Colonic mucosa (tissue), 4 donors: ENCODE results near the gene SLC51B. TPM values are rescaled to one million over a fixed set of nuclear protein-coding genes. Genes with fewer than 3 reads are reported as not detected.
"Not testable (repeated sequence)": the region's sequence is repeated elsewhere in the genome, so short reads cannot be mapped to it uniquely, and the experiment has no call there.

Experiments used
- DNase-seq: peaks from one replicate; pipeline ENCODE4 v3.0.0-alpha.2; 2020
- H3K27ac ChIP-seq: fragments of 200-600 bp; one replicate; pipeline ENCODE4 v1.8.0; 2021
- H3K27me3 ChIP-seq: fragments of 200-600 bp; one replicate; pipeline ENCODE4 v1.8.0; 2021
- H3K36me3 ChIP-seq: fragments of 200-600 bp; one replicate; pipeline ENCODE4 v1.8.0; 2021
- H3K4me1 ChIP-seq: fragments of 200-600 bp; one replicate; pipeline ENCODE4 v1.8.0; 2021; ENCODE audit warnings: mild to moderate bottlenecking
- H3K4me3 ChIP-seq: fragments of 200-600 bp; one replicate; pipeline ENCODE4 v1.8.0; 2021
- H3K9ac ChIP-seq, 2 donors: one replicate each; pipeline ENCODE4 v1.7.0; 2013; ENCODE audit warnings: control low read depth in 2 of 2, low read depth in 2 of 2, low read length in 2 of 2
- H3K9me3 ChIP-seq: fragments of 200-600 bp; one replicate; pipeline ENCODE4 v1.8.0; 2021
- intact Hi-C: fragments of 100-400 bp; cut with DNase I; formaldehyde crosslinking; loops from one replicate; pipeline ENCODE4 v1.14.1; 2022
- total RNA-seq, 2 donors: library from RNA; stranded (reverse); fragmentation: NEBNext Ultra II Directional in 1 of 2; extraction: Animal tissue kit (Norgen Biotek cat#: 25700) in 1 of 2; gene quantifications; one replicate each; pipeline ENCODE4 v1.2.1, GENCODE V29; 2021
- TF ChIP-seq, protein P1 (sequence below): fragments of 200-600 bp; IDR thresholded peaks from one replicate; pipeline ENCODE4 v1.8.0; 2022; ENCODE audit warnings: antibody characterized with exemption, mild to moderate bottlenecking
- donor health status: healthy.
- donor health status: DM: no; HTN: no; CAD: no.
- donor health status: DM: no; HTN: no; CAD: no.

The SLC51B gene
- total RNA-seq, 2 donors from 2014 or later = 73.1 to 102 TPM

DNA sequence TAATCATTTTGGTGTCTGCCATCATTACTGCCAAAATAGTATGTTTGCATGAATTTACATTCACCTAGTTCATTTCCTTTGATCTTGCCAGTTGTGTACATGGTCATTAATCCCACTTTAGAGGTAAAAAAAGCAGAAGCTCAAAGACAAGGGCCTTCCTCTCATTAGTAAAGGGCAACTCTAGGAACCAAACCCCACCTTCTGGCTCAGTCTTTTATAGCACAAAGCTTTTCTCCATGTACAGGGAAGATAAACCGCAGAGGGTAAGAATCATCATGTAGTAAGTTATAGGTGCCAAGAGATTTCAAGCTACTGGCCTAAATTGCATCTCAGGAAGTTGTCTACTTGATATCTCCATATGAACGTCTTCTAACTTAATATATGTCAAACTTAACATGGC, 36.2 kb upstream of the SLC51B start:
- H3K4me3 ChIP-seq = no peak overlapping the region
- no peaks in the 10 kb centered on the region for H3K9me3 ChIP-seq
- H3K4me1 ChIP-seq = no peaks in the 10 kb centered on the region
- no peaks in the 10 kb centered on the region for H3K27me3 ChIP-seq
- no peak for DNase-seq
- H3K9ac ChIP-seq = no peak overlapping the region
- intact Hi-C loops = no loop called here
- TF ChIP-seq, protein P1, sequence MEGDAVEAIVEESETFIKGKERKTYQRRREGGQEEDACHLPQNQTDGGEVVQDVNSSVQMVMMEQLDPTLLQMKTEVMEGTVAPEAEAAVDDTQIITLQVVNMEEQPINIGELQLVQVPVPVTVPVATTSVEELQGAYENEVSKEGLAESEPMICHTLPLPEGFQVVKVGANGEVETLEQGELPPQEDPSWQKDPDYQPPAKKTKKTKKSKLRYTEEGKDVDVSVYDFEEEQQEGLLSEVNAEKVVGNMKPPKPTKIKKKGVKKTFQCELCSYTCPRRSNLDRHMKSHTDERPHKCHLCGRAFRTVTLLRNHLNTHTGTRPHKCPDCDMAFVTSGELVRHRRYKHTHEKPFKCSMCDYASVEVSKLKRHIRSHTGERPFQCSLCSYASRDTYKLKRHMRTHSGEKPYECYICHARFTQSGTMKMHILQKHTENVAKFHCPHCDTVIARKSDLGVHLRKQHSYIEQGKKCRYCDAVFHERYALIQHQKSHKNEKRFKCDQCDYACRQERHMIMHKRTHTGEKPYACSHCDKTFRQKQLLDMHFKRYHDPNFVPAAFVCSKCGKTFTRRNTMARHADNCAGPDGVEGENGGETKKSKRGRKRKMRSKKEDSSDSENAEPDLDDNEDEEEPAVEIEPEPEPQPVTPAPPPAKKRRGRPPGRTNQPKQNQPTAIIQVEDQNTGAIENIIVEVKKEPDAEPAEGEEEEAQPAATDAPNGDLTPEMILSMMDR = no peak
- H3K27ac ChIP-seq = no peak overlapping the region
- H3K36me3 ChIP-seq = peaks cover 4% of the 10 kb centered on the region

DNA sequence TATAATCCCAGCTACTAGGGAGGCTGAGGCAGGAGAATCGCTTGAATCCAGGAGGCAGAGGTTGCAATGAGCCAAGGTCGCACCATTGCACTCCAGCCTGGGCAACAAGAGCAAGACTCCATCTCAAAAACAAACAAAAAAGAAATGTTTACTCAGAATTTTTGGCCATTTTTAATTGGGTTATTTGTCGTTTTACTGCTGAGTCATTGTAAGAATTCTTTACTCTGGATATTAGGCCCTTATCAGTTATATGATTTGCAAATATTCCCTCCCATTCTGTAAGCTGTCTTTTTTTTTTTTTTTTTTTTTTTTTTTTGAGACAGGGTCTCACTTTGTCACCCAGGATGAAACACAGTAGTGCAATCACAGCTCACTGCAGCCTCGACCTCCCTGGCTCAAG, 34.0 kb upstream of the SLC51B start:
- H3K27ac ChIP-seq, H3K36me3 ChIP-seq, H3K27me3 ChIP-seq, intact Hi-C loops, H3K4me3 ChIP-seq, H3K4me1 ChIP-seq, DNase-seq, H3K9me3 ChIP-seq, H3K9ac ChIP-seq: not testable (repeated sequence)

DNA sequence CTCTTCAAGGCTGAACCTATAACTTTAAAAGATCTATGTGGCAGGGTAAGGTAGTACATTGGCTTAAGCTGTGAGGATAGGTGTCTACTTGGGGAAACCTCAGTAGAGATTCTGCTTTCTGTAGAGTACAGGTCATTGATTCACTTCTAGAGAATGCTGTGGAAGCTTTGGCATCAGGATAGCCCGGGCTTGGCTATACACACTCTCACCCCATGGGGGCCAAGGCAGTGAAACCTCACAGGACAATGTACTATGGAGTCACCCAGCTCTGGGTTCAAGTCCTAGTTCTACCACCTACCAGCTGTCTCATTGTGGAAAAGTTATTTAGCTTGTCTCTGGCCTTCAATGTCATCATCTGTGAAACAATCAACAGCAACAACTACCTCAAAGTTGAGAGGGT, 24.8 kb upstream of the SLC51B start:
- no peak overlapping the region for H3K9ac ChIP-seq
- H3K27ac ChIP-seq = no peak overlapping the region
- H3K4me1 ChIP-seq = no peaks in the 10 kb centered on the region
- intact Hi-C loops = no loop called here
- H3K36me3 ChIP-seq = no peaks in the 10 kb centered on the region
- no peak for DNase-seq
- no peaks in the 10 kb centered on the region for H3K27me3 ChIP-seq
- H3K9me3 ChIP-seq = no peaks in the 10 kb centered on the region
- no peak overlapping the region for H3K4me3 ChIP-seq
- TF ChIP-seq, protein P1 = no peak

DNA sequence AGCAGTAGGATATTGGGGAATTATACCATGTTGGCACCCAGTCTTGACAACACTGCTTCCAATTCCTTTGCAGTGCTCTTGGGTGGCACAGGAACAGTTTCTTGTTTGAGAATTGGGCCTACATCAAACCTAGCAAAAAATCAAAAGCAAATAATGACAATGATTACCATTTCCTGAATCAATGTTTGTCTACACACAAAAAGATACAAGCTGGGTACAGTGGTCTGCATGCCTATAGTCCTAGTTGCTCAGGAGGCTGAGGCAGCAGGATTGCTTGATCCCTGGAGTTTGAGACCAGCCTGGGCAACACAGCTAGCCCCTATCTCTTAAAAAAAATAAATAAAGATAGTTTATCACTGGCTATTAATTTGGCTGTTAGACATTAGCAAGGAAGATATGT, 23.7 kb upstream of the SLC51B start:
- Histone ChIP-seq H3K4me1 (no peaks in the 10 kb centered on the region), H3K27me3 (no peaks in the 10 kb centered on the region), H3K36me3 (no peaks in the 10 kb centered on the region), H3K27ac (no peak overlapping the region), H3K4me3 (no peak overlapping the region), H3K9ac (no peak overlapping the region), H3K9me3 (no peaks in the 10 kb centered on the region)
- intact Hi-C loops = no loop called here
- DNase-seq = no peak
- TF ChIP-seq, protein P1 = no peak

DNA sequence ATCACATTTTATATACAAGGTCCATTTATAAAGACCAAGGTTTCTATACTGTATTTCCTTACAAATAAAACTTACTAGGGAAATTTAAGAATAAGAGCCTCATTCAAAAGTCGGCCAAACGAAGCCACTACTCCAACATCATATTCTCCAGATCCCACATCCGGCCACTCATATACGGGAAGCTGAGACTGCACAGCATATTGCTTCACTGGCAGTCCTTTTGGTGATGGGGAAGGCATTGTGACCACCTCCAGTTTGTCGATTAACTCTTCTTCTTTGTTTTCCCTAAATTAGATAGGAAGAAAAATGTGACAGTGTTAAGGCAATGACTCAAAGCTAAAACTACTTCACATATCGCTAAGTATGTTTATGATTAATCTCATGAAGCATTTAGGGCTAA, 18.4 kb upstream of the SLC51B start:
- intact Hi-C loops = no loop called here
- TF ChIP-seq, protein P1 = no peak
- Histone ChIP-seq H3K4me1 (no peaks in the 10 kb centered on the region), H3K36me3 (no peaks in the 10 kb centered on the region), H3K27me3 (no peaks in the 10 kb centered on the region), H3K9me3 (no peaks in the 10 kb centered on the region), H3K9ac (no peak overlapping the region), H3K4me3 (no peak overlapping the region), H3K27ac (no peak overlapping the region)
- DNase-seq = no peak

DNA sequence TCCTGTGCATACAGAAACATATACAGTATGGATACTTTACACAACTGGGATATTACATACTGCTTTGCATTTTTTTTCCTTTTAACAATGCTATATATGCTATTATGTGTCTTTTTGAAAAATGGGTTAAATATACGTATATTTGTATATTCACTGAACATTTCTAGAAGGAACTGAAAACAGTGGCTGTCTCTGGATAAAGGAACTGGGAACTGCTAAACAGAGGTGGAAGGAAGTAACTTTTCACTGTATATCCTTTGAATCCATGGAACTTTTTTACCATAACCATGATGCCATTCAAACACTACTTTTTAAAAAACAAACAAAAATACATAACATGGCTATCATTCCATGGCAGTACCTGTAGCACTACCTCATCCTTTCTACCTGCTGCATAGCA, 17.6 kb upstream of the SLC51B start:
- DNase-seq = no peak
- Histone ChIP-seq H3K27ac (no peak overlapping the region), H3K9me3 (no peaks in the 10 kb centered on the region), H3K4me3 (no peak overlapping the region), H3K27me3 (no peaks in the 10 kb centered on the region), H3K4me1 (no peaks in the 10 kb centered on the region), H3K9ac (peak overlapping the region in 1 of 2 donors; percentile 91), H3K36me3 (no peaks in the 10 kb centered on the region)
- TF ChIP-seq, protein P1 = no peak
- intact Hi-C loops = no loop called here
